Brain microvascular endothelial cell (primary cell): ENCODE results near the gene CTSO.
A peak's percentile ranks its signal among the peaks of the same experiment; 100 is the strongest.

Experiments
- DNase-seq: peaks from one replicate; pipeline ENCODE4 v3.0.0-alpha.2; 2020
- H3K27ac ChIP-seq: fragments of 250-450 bp; sonication (Bioruptor Pico); 2 replicates; pipeline ENCODE4 v1.5.1; 2020; ENCODE audit warnings: mild to moderate bottlenecking, moderate library complexity
- H3K27me3 ChIP-seq: fragments of 250-450 bp; sonication (Bioruptor Pico); replicated peaks from 2 replicates; pipeline ENCODE4 v1.5.1; 2020; ENCODE audit warnings: mild to moderate bottlenecking
- H3K36me3 ChIP-seq: fragments of 250-450 bp; sonication (Bioruptor Pico); replicated peaks from 2 replicates; pipeline ENCODE4 v1.5.1; 2020; ENCODE audit warnings: mild to moderate bottlenecking
- H3K4me3 ChIP-seq: 2 replicates; pipeline ENCODE4 v1.5.1; 2011; ENCODE audit warnings: low read depth, mild to moderate bottlenecking, control low read depth, low read length, moderate library complexity
- in situ Hi-C: cut with HindIII; loops from 2 replicates; pipeline ENCODE4 v1.10.0; 2017; ENCODE audit warnings: low sequenced_read_pairs, low pct_ligation_motif_present
- TF ChIP-seq, protein P1 (sequence below): IDR thresholded peaks from 2 replicates; pipeline ENCODE4 v1.5.1; 2011; ENCODE audit warnings: low read depth, mild to moderate bottlenecking, moderate library complexity, low read length, control low read depth, inconsistent platforms; ENCODE audit errors: missing control alignments

The CTSO gene

DNA sequence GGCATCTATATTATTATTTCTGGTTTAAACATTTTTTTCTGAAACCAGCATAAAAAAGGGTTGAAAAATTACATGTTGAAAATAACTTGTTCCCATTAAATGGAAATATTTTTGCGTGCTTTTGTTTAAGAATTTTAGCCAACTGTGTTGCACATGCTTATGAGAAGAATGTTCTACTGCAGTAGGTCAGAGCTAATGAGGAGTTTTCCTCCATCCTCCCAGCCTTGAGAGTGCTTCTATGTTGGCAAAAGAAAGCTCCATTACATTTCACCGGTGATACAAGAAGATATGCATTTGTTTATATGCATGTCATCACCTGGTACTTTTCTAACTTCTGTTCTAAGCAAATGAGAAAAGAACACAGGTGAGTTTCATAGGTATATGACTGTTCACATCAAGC is 63.7 kb downstream of the CTSO start:
- Histone ChIP-seq H3K4me3 (no peak overlapping the region), H3K27me3 (no peaks in the 10 kb centered on the region), H3K27ac (no peak overlapping the region), H3K36me3 (no peaks in the 10 kb centered on the region)
- DNase-seq: no peak
- in situ Hi-C loops: no loop called here
- TF ChIP-seq, protein P1, sequence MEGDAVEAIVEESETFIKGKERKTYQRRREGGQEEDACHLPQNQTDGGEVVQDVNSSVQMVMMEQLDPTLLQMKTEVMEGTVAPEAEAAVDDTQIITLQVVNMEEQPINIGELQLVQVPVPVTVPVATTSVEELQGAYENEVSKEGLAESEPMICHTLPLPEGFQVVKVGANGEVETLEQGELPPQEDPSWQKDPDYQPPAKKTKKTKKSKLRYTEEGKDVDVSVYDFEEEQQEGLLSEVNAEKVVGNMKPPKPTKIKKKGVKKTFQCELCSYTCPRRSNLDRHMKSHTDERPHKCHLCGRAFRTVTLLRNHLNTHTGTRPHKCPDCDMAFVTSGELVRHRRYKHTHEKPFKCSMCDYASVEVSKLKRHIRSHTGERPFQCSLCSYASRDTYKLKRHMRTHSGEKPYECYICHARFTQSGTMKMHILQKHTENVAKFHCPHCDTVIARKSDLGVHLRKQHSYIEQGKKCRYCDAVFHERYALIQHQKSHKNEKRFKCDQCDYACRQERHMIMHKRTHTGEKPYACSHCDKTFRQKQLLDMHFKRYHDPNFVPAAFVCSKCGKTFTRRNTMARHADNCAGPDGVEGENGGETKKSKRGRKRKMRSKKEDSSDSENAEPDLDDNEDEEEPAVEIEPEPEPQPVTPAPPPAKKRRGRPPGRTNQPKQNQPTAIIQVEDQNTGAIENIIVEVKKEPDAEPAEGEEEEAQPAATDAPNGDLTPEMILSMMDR: no peak

DNA sequence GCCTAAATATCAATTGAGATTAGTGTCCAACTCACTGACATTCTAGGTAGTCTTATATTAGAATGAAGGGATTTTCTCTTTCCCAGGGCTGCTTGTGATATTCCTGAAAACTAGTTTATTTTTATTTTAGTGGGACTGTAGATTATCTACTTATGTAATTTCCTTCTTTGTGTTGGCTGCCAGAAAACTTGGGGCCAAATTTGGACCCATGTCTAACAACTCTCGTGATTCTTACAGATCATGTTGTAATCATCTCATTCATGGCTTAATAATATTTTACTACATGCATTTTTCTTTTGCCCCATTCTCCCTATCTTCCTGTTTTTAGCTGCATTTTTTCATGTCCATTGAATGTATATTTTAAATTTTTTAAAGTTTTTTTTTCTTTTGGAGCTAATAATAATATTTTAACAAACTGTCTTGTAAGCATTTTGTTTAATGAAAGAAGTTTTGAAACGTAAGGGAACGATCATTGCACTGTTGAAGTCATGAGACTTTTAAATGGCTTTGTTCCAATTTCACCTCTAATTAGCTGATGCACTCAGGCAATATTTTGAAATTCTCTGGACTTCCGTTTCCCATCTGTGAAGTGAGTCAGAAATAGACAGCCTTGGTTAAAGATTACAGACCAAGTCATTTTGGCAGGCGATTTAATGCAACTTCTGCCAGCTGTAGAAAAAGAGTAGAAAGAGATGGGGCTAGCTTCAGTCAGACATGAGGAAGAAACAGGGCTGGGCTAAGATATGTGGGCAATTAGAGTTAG is 64.5 kb downstream of the CTSO start:
- TF ChIP-seq, protein P1: no peak
- Histone ChIP-seq H3K4me3 (no peak overlapping the region), H3K27me3 (no peaks in the 10 kb centered on the region), H3K27ac (peak overlapping the region; percentile 1), H3K36me3 (no peaks in the 10 kb centered on the region)
- DNase-seq: peak; percentile 71
- in situ Hi-C loops: no loop called here

DNA sequence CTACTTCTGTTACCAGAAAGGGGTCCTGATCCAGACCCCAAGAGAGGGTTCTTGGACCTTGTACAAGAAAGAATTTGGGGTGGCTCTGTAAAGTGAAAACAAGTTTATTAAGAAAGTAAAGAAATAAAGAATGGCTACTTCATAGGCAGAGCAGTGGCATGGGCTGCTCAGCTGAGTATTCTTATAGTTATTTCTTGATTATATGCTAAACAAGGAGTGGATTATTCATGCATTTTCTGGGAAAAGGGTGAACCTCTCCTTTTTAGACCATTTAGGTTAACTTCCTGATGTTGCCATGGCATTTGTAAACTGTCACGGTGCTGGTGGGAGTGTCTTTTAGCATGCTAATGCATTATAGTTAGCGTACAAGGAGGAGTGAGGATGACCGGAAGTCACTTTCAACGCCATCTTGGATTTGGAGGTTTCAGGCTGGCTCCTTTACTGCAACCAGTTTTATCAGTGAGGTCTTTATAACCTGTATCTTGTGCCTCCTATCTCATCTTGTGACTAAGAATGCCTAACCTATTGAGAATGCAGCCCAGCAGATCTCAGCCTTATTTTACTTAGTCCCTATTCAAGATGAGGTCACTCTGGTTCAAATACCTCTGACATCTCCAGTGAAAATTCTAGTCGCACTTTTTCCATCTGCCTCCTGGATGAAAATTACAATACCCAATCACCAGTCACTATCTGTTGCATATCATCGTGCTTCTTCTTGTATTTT is 65.7 kb downstream of the CTSO start:
- H3K27ac ChIP-seq: no peak overlapping the region
- H3K36me3 ChIP-seq: no peaks in the 10 kb centered on the region
- in situ Hi-C loops: no loop called here
- no peak for DNase-seq
- H3K27me3 ChIP-seq: no peaks in the 10 kb centered on the region
- TF ChIP-seq, protein P1: no peak
- H3K4me3 ChIP-seq: no peak overlapping the region

DNA sequence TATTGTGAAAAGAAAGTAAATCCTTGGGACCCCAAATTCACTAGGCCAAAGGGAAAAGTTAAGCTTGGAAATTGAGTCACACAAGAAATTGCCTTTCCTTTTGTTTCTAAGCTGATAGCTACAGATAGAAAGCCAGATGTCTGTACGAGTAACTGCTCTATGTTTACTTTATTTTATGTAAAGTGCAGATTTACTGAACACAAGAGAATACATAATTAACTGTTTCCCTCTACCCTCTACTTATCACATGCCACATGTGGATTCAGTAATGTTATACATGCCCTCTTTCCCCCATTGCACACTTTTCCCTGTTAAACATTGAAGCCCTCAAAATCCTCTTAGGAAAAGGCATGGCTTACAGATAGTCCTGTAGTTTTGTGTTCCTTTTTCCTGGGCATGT is 66.6 kb downstream of the CTSO start:
- TF ChIP-seq, protein P1: no peak
- in situ Hi-C loops: no loop called here
- DNase-seq: no peak
- Histone ChIP-seq H3K36me3 (no peaks in the 10 kb centered on the region), H3K4me3 (no peak overlapping the region), H3K27ac (no peak overlapping the region), H3K27me3 (no peaks in the 10 kb centered on the region)

DNA sequence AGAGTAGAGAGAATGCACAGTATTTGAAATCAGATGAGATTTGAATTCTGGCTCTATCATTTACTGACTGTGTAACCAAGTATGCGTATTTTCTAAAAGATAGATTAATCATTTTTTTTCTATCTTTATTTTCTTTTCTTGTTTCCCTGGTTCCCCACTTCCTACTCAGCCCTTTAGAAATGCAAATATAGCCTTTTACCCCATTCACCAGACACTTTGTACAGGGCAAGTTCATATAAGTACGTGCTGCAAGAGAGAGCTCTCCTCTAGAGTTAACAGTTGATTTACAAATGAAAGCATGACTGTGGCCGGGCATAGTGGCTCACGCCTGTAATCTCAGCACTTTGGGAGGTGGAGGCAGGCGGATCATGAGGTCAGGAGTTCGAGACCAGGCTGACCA is 68.0 kb downstream of the CTSO start:
- no peak for DNase-seq
- Histone ChIP-seq H3K27ac (no peak overlapping the region), H3K4me3 (no peak overlapping the region), H3K36me3 (no peaks in the 10 kb centered on the region), H3K27me3 (no peaks in the 10 kb centered on the region)
- TF ChIP-seq, protein P1: no peak
- in situ Hi-C loops: no loop called here
